NCI-H748 treated with DMSO at 0.1 percent for 48 hours (cell line): Measurements from ENCODE around the gene PRRX2.

Experiments used
- DNase-seq: peaks from one replicate; lab custom pipeline; 2025; lab: John Stamatoyannopoulos, UW

The PRRX2 gene

GRCh38 chr9:129709438-129710168 is 44.2 kb downstream of the PRRX2 start:
- DNase-seq = no peak

- DNase-seq = no peak
Observed at GRCh38 chr9:129710169-129710453, 44.7 kb downstream of the PRRX2 start.

GRCh38 chr9:129712634-129713401 is 47.4 kb downstream of the PRRX2 start:
- no peak for DNase-seq

GRCh38 chr9:129713402-129713679 is 47.9 kb downstream of the PRRX2 start:
- DNase-seq = no peak

- no peak for DNase-seq
Observed at GRCh38 chr9:129714511-129715061, 49.1 kb downstream of the PRRX2 start.

GRCh38 chr9:129716091-129716490 is 50.6 kb downstream of the PRRX2 start:
- DNase-seq = no peak

- DNase-seq = no peak
Observed at GRCh38 chr9:129717991-129718390, 52.5 kb downstream of the PRRX2 start.

- DNase-seq = no peak
Observed at GRCh38 chr9:129718647-129719046, 53.2 kb downstream of the PRRX2 start.

- no peak for DNase-seq
Observed at GRCh38 chr9:129719135-129719534, 53.7 kb downstream of the PRRX2 start.

- no peak for DNase-seq
Observed at GRCh38 chr9:129720181-129720864, 54.9 kb downstream of the PRRX2 start.

GRCh38 chr9:129720865-129721545 is 55.6 kb downstream of the PRRX2 start:
- no peak for DNase-seq

GRCh38 chr9:129722913-129723312 is 57.5 kb downstream of the PRRX2 start:
- DNase-seq = no peak

- DNase-seq = no peak
Observed at GRCh38 chr9:129724456-129725190, 59.2 kb downstream of the PRRX2 start.

GRCh38 chr9:129725795-129726251 is 60.4 kb downstream of the PRRX2 start:
- DNase-seq = no peak

GRCh38 chr9:129726322-129727160 is 61.1 kb downstream of the PRRX2 start:
- DNase-seq = peak; percentile 58

GRCh38 chr9:129728744-129729143 is 63.3 kb downstream of the PRRX2 start:
- no peak for DNase-seq

- no peak for DNase-seq
Observed at GRCh38 chr9:129731477-129732085, 66.1 kb downstream of the PRRX2 start.

- no peak for DNase-seq
Observed at GRCh38 chr9:129732100-129732499, 66.7 kb downstream of the PRRX2 start.

GRCh38 chr9:129732946-129733631 is 67.6 kb downstream of the PRRX2 start:
- no peak for DNase-seq

- DNase-seq = no peak
Observed at GRCh38 chr9:129733632-129733953, 68.1 kb downstream of the PRRX2 start.
